ENCODE measurements around the gene SIGLEC11.
"Not testable (repeated sequence)": the region's sequence is repeated elsewhere in the genome, so short reads cannot be mapped to it uniquely, and the experiment has no call there.

GRCh38 chr19:49924881-49925210, 36.1 kb downstream of the SIGLEC11 start:
- TF ChIP-seq, protein P1, sequence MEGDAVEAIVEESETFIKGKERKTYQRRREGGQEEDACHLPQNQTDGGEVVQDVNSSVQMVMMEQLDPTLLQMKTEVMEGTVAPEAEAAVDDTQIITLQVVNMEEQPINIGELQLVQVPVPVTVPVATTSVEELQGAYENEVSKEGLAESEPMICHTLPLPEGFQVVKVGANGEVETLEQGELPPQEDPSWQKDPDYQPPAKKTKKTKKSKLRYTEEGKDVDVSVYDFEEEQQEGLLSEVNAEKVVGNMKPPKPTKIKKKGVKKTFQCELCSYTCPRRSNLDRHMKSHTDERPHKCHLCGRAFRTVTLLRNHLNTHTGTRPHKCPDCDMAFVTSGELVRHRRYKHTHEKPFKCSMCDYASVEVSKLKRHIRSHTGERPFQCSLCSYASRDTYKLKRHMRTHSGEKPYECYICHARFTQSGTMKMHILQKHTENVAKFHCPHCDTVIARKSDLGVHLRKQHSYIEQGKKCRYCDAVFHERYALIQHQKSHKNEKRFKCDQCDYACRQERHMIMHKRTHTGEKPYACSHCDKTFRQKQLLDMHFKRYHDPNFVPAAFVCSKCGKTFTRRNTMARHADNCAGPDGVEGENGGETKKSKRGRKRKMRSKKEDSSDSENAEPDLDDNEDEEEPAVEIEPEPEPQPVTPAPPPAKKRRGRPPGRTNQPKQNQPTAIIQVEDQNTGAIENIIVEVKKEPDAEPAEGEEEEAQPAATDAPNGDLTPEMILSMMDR (IDR thresholded peaks at IDR 0.05; ENCODE audit: borderline replicate concordance, extremely low read depth, low read length, poor library complexity, severe bottlenecking) = not testable (repeated sequence)
- TF ChIP-seq EZH2 (IDR thresholded peaks at IDR 0.05; ENCODE audit: borderline replicate concordance, low read depth, low read length, severe bottlenecking) = not testable (repeated sequence)

Data from DND-41 (cell line).